ENCODE data around the gene WDR38. TPM values are rescaled to one million over a fixed set of nuclear protein-coding genes. Genes with fewer than 3 reads are reported as not detected.

Gene WDR38
- total RNA-seq, 1 donor from 2014 or later = not detected

DNA sequence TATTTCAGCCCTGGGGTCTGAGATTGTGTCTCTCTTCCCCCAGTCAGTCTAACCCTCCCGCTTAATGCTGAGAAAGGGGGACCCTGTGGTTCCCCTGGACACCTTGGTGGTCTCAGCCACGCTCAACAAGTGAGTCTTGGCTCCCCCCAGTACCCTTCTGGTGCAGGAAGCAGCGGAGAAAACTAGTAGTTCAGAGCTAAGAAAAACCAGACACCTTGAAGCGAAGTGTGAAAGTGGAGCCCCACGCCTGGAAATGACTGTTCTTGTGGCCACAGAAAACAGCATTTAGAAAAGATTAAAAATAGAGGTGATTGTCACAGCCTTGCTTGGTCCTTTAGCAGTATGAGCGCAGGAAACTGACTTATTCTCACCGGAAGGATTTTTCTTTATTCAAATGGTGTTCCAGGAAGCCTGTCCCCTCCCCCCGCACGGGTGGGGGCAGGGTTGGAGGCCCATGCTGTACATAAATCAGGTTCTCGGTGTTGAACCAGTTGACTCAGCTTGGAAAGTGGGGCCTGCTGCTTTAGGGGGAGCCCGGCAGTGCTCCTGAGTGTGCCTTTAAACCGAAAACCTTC, 16.8 kb downstream of the WDR38 start:
- DNase-seq (ENCODE audit: low spot score) = no peak
- Histone ChIP-seq H3K27me3 (no peaks in the 10 kb centered on the region), H2AFZ (replicated peaks) (no peak overlapping the region), H4K20me1 (ENCODE audit: low read depth) (peaks cover 23% of the 10 kb centered on the region), H3K4me1 (peaks cover 11% of the 10 kb centered on the region), H3K9ac (peak overlapping the region; percentile 96), H3K79me2 (ENCODE audit: low read depth) (peaks cover 64% of the 10 kb centered on the region), H3K4me2 (peak overlapping the region; percentile 85), H3K36me3 (no peaks in the 10 kb centered on the region), H3K27ac (no peak overlapping the region), H3K4me3 (peak overlapping the region; percentile 97), H3F3A (ENCODE audit: low read depth) (peaks cover 13% of the 10 kb centered on the region), H3K9me3 (ENCODE audit: low read depth) (no peaks in the 10 kb centered on the region)
- Mint-ChIP-seq H3K27me3 (ENCODE audit: insufficient read depth, low read depth) (peaks cover 6% of the 10 kb centered on the region), H3K9me3 (no peaks in the 10 kb centered on the region), H3K27ac (peak overlapping the region; percentile 87), H3K4me1 (peaks cover 31% of the 10 kb centered on the region), H3K4me3 (peak overlapping the region; percentile 94), H3K36me3 (peaks cover 6% of the 10 kb centered on the region)
- TF ChIP-seq EZH2 (IDR thresholded peaks at IDR 0.05) (no peak), EZH2phosphoT487 (IDR thresholded peaks at IDR 0.05) (no peak)
- TF ChIP-seq, protein P1, sequence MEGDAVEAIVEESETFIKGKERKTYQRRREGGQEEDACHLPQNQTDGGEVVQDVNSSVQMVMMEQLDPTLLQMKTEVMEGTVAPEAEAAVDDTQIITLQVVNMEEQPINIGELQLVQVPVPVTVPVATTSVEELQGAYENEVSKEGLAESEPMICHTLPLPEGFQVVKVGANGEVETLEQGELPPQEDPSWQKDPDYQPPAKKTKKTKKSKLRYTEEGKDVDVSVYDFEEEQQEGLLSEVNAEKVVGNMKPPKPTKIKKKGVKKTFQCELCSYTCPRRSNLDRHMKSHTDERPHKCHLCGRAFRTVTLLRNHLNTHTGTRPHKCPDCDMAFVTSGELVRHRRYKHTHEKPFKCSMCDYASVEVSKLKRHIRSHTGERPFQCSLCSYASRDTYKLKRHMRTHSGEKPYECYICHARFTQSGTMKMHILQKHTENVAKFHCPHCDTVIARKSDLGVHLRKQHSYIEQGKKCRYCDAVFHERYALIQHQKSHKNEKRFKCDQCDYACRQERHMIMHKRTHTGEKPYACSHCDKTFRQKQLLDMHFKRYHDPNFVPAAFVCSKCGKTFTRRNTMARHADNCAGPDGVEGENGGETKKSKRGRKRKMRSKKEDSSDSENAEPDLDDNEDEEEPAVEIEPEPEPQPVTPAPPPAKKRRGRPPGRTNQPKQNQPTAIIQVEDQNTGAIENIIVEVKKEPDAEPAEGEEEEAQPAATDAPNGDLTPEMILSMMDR (IDR thresholded peaks at IDR 0.05) = no peak

DNA sequence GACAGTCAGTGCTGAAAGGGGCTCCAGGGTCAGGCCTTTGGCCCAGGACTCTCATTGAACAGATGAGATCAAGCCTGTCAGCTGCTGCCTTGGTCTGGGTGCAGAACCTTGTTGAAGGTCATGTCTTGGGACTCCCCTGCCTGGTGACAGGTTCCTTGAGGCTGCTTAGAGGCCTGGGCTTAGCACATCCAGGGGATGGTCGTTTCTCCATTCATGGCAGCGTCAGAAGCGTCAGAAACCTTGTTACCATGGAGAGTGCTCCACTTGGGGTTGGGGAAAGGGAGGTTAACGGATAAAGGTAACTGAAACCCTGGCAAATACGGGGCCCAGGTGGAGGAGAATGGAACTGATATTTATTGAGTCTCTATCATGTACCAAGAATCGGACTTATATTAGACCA, 17.5 kb downstream of the WDR38 start:
- H3K9me3 Mint-ChIP-seq = no peaks in the 10 kb centered on the region
- H3K4me1 Mint-ChIP-seq = peaks cover 31% of the 10 kb centered on the region
- DNase-seq (ENCODE audit: low spot score) = no peak
- H3K27ac Mint-ChIP-seq = no peak overlapping the region
- H4K20me1 ChIP-seq (ENCODE audit: low read depth) = peaks cover 26% of the 10 kb centered on the region
- H2AFZ ChIP-seq (replicated peaks) = no peak overlapping the region
- peaks cover 3% of the 10 kb centered on the region for H3K27me3 Mint-ChIP-seq (ENCODE audit: insufficient read depth, low read depth)
- H3K4me3 ChIP-seq = peak overlapping the region; percentile 97
- peaks cover 13% of the 10 kb centered on the region for H3F3A ChIP-seq (ENCODE audit: low read depth)
- no peaks in the 10 kb centered on the region for H3K27me3 ChIP-seq
- no peaks in the 10 kb centered on the region for H3K36me3 ChIP-seq
- H3K36me3 Mint-ChIP-seq = peaks cover 8% of the 10 kb centered on the region
- peak overlapping the region; percentile 96 for H3K9ac ChIP-seq
- H3K4me1 ChIP-seq = peaks cover 11% of the 10 kb centered on the region
- no peak overlapping the region for H3K27ac ChIP-seq
- peaks cover 64% of the 10 kb centered on the region for H3K79me2 ChIP-seq (ENCODE audit: low read depth)
- no peak for TF ChIP-seq EZH2 (IDR thresholded peaks at IDR 0.05)
- TF ChIP-seq, protein P1 (IDR thresholded peaks at IDR 0.05) = no peak
- TF ChIP-seq EZH2phosphoT487 (IDR thresholded peaks at IDR 0.05) = no peak
- peak overlapping the region; percentile 94 for H3K4me3 Mint-ChIP-seq
- H3K9me3 ChIP-seq (ENCODE audit: low read depth) = no peaks in the 10 kb centered on the region
- peak overlapping the region; percentile 85 for H3K4me2 ChIP-seq

DNA sequence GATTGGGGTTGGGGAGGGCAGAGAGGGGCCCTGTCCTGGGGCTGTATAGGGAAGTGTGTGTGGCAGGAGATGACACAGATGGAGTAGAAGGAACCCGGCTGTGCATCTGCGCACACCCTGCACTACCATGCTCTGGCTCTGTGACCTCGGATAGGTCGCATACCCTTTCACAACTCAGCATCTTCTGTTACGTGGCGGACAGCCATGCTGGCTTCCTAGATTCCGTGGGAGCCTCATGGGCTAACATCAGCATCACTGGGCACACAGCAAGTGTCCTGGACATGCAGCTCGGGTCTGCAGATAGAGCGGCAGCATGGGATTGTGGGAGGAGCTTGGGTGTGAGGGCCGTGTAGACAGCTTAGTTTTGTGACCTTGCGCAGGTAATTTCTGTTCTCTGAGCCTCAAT, 17.9 kb downstream of the WDR38 start:
- Histone ChIP-seq H3K9me3 (ENCODE audit: low read depth) (no peaks in the 10 kb centered on the region), H3K36me3 (no peaks in the 10 kb centered on the region), H3F3A (ENCODE audit: low read depth) (peaks cover 13% of the 10 kb centered on the region), H3K79me2 (ENCODE audit: low read depth) (peaks cover 64% of the 10 kb centered on the region), H4K20me1 (ENCODE audit: low read depth) (peaks cover 26% of the 10 kb centered on the region), H3K4me3 (no peak overlapping the region), H3K4me1 (peaks cover 11% of the 10 kb centered on the region), H3K27me3 (no peaks in the 10 kb centered on the region), H2AFZ (replicated peaks) (no peak overlapping the region), H3K4me2 (peak overlapping the region; percentile 85), H3K9ac (peak overlapping the region; percentile 96), H3K27ac (no peak overlapping the region)
- H3K36me3 Mint-ChIP-seq = peaks cover 8% of the 10 kb centered on the region
- no peak overlapping the region for H3K27ac Mint-ChIP-seq
- peaks cover 3% of the 10 kb centered on the region for H3K27me3 Mint-ChIP-seq (ENCODE audit: insufficient read depth, low read depth)
- TF ChIP-seq, protein P1 (IDR thresholded peaks at IDR 0.05) = no peak
- TF ChIP-seq EZH2 (IDR thresholded peaks at IDR 0.05) (no peak), EZH2phosphoT487 (IDR thresholded peaks at IDR 0.05) (no peak)
- DNase-seq (ENCODE audit: low spot score) = no peak
- peak overlapping the region; percentile 94 for H3K4me3 Mint-ChIP-seq
- peaks cover 31% of the 10 kb centered on the region for H3K4me1 Mint-ChIP-seq
- no peaks in the 10 kb centered on the region for H3K9me3 Mint-ChIP-seq
